ENCODE results near the gene TBC1D23.
"Not testable (repeated sequence)": the region's sequence is repeated elsewhere in the genome, so short reads cannot be mapped to it uniquely, and the experiment has no call there.

TBC1D23 gene

DNA sequence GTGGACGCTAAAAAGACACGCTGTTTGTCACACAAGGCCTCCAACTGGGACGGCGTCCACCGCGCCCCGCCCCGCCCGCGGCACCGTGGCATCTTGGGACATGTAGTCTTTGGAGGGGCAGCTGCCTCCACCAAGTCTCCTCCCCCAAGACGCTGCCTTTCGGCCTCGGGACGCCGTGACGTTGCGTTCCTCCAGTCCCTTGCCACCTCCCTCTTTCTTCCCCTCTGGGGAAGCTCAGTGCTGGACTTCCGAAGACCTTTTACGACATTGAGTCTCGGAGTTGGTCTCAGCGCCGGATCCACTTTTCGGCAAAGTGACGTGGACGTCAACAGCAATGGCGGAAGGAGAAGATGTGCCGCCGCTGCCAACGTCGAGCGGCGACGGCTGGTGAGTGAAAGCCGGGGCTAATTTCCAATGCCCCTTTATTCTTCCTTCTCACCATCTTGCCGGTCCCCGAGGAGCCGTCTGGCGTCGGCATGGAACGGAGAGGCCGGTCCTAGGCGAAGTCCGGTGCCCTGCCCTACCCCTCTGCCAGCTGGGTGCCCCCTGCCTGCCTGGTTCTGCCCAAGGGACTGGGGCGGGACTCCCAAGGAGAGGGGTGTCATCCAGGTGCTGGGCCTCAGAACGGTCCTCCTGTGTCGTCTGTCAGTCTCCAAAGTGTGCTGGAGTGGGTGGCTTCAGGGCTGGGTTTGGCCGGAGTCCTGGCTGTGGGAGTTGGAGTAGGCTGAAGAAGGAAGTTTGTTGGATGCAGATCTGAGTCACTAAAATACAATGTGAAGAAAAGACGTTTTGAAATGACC, at the start of gene TBC1D23:
TSS of gene TBC1D23 (plus strand) at position 308 of the 800 bp plus-strand sequence. CDS start at position 335, 27 bp downstream.
- DNase-seq = peak; percentile 99

DNA sequence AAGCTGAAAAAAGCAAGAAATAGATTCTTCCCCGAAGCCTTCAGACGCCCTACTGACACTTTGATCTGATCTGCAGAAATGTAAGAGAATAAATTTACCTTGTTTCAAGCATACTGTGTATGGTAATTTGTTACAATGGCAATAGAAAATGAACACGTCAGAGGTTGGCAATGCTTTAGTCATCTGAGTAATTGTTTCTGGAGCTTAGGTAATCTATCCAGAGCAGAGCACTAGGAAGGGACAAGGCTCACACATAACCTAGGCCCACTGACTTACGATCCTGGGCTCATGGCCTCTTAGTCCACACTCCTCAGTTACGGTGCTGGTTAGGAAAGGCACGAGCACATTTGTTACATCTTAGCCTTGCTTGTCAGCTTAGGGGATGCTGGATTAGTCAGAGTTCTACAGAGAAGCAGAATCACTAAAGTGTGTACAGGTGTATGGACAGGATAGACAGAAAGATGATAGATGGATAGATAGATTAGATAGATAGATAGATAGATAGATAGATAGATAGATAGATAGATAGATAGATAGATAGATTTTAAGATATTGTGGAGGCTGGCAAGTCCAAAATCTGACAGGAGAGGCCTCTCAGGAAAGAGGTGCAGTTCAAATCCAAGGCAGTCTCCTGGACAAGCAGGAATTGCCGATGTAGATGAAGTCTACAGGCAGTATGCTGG, 46.8 kb upstream of the TBC1D23 start:
- no peak for DNase-seq

DNA sequence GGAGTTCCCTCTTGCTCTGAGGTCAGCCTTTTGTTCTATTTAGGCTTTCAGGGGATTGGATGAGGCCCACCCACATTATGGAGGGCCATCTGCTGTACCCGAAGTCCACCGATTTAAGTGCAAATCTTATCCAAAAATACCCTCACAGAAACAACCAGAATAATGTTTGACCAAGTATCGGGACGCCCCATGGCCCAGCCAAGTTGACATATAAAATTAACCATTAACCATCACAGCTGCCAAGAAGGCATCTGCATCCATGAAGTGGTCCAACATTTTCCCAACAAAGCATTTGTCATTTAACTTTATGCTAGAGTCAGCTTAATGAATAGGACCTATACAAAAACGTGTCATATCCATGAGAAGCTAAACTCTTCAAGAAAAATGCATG, 46.2 kb upstream of the TBC1D23 start:
- DNase-seq = no peak

DNA sequence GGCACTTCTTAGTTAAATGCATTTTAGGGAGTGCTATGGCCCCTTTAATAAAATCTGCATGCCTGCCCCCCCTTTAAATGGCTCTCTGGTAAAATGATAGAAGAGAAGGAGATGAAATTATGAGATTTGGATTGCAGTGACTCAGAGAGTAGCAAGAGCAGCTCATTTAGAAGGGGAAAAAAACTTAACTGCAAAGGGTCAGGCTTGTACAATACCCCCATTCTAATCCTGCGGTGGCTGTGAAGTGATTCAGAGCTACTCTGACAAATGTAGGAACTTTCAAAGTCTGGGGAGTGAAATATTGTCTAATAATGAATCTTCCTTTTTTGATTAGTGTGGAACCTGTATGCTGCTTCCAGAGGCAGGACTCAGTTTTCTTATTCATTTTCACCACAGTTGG, 44.1 kb upstream of the TBC1D23 start:
- DNase-seq = no peak

DNA sequence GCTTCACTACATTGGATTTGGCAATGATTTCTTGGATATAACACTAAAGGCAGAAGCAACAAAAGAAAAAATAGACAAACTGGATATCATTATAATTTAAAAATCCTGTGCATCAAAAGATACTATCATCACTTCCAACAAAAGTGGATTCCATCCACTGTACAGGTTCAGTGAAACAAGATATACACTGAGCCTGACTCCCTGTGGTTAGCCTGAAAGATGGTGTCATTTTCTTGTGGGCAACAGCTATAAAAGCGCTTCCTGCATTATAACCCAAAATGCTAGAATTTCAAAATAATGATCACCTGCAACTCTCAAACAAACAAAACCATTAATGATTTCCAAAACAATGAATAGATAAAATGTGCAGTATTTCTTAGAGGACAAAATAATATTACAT, 39.6 kb upstream of the TBC1D23 start:
- DNase-seq = no peak

DNA sequence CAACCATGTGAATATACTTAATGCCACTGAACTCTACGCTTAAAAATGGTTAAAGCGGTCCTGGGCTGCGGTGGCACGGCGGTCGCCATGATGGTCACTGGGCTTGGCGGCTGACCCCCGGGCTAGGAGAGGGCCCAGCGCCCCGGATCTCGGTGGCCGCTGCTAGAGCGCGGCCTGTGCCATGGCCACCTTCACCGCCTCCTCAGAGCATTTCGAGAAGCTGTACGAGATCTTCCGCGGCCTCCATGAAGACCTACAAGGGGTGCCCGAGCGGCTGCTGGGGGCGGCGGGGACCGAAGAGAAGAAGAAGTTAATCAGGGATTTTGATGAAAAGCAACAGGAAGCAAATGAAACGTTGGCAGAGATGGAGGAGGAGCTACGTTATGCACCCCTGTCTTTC, 35.6 kb upstream of the TBC1D23 start:
- no peak for DNase-seq

DNA sequence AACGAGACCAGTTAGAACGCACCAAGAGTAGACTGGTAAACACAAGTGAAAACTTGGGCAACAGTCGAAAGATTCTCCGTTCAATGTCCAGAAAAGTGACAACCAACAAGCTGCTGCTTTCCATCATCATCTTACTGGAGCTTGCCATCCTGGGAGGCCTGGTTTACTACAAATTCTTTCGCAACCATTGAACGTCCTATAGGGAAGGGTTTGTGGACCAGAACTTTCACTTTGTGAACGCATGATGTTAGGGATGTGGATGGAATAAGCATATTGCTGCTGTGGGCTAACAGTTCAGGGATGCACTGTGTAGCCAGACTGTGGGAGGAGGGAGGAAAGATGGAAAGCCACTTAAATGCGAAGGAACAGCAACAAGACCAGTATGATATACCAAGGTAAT, 34.9 kb upstream of the TBC1D23 start:
- no peak for DNase-seq

DNA sequence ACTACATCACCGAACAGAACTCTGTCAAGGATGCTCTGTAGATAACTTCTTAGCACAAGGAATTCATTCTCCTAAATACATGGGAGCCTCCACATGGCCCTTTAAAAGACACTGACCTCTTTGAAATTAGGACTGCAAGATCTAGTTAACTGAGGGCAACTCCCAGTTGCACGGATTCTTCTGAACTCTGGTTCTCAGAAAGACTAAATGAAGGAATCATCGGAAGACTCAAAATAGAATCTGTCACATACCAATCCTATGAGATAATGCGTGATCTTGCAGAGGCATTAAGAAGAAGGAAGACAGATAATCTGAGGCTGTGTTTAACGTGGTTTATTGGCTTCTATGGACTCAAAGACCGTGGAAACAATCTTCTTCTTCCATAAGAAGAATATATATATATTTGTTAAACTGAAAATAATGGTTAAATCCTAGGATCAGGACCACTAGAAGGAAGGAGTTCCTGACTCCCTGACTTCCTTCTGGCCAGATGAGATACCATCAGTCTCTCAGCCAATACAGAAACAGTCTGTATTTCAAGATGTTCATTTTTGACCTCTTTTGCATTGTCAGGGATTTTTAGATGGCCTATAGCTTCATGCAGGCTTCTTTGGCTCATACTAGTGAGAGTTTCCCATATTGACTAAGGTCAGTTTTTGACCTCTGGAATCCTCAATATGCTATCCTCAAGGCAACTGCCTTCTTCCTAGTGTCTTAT, 33.9 kb upstream of the TBC1D23 start:
- DNase-seq = no peak

DNA sequence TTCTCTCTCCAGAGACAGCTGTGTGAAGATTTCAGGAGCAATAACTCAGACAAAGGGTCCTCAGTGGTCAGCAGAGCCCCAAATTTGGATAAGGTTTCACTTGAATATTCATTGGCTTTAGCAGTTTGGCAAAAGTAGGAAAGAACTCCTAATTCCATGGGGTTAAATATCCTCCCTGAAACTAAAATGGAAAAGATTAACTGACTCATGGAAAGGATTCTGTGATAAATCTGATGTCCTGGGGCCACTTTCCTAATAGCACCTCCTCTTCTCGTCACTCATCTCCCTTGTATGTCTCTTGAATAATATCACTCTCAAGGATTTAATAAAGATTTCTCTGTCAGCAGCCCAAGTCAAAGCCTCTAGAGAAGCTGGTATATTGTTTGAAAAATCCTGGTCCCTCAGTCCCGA, 33.3 kb upstream of the TBC1D23 start:
- no peak for DNase-seq

DNA sequence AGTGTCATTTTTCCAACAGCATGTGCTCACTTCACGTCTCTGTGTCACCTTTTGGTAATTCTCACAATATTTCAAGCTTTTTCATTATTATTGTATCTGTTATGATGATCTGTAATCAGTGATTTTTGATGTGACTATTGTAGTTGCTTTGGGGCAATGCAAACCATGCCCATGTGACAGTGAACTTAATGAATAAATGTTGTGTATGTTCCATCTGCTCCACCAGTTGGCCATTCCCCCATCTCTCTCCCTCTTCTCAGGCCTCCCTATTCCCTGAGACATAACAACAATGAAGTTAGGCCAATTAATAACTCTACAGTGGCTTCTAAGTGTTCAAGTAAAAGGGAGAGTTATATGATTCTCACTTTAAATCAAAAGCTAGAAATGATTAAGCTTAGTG, 32.5 kb upstream of the TBC1D23 start:
- DNase-seq = no peak

DNA sequence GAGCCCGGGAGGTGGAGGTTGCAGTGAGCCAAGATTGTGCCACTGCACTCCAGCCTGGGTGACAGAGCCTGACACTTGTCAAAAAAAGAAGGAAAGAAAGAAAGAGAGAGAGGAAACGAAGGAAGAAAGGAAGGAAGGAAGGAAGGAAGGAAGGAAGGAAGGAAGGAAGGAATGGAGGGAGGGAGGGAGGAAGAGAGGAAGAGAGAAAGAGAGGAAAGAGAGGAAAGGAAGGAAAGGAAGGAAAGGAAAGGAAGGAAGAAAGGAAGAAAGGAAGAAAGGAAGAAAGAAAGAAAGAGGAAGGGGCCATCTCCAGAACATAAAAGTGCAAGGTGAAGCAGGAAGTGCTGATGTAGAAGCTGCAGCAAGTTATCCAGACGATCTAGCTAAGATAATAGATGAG, 31.6 kb upstream of the TBC1D23 start:
- DNase-seq = not testable (repeated sequence)

DNA sequence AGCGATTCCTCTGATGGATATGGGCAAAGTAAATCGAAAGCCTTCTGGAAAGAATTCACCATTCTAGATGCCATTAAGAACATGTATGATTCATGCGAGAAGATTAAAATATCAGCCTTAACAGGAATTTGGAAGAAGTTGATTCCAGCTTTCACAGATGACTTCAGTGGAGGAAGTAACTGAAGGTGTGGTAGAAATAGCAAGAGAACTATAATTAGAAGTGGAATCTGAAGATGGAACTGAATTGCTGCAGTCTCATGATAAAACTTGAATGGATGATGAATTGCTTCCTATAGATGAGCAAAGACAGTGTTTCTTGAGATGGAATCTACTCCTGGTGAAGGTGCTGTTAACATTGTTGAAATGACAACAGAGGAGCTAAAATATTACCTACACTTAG, 30.1 kb upstream of the TBC1D23 start:
- no peak for DNase-seq

DNA sequence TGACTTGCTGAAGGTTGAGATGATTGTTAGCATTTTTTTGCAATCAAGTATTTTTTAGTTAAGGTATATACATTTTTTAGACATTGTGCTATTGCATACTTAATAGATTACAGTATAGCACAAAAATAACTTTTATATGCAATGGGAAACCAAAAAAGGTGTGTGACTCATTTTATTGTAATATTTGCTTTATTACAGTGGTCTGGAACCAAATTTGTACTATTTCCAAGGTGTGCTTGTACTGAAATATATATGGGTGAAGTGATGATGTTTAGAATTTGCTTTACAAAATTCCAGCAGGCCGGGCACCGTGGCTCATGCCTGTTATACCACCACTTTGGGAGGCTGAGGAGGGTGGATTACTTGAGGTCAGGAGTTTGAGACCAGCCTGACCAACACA, 29.1 kb upstream of the TBC1D23 start:
- DNase-seq = no peak

DNA sequence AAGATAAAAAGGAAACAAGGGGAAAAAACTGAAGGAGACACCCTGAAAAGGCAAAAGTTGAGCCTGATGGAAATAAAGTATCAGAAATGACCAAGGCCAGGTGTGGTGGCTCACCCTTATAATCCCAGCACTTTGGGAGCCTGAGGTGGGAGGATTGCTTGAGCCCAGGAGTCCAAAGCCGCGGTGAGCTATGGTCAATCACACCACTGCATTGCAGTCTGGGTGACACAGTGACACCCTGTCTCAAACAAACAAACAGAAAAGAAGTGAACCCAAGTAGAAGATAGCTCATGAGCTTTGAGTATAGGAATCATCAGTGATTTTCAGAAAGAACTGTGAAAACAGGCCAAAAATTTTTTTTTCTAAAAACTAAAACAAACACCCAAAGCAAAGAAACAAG, 26.4 kb upstream of the TBC1D23 start:
- DNase-seq = no peak

DNA sequence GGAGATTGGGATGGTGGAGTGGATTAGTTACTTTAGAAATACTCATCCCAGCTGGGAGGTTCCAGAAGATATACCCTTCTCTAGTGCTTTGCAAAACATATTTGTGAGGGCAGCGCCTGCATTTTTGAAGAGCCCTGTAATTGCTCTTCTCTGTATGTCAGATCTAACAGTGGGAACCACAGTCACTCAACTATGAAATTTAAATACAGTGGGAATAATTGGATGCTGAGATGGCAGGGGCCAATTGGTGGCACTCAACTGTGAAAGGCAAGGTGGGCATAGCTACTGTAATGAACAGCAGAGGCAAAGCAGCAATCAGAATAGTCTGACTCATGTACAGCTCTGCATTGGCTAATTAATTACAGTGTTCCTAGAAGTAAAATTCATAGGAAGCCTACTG, 22.2 kb upstream of the TBC1D23 start:
- no peak for DNase-seq

DNA sequence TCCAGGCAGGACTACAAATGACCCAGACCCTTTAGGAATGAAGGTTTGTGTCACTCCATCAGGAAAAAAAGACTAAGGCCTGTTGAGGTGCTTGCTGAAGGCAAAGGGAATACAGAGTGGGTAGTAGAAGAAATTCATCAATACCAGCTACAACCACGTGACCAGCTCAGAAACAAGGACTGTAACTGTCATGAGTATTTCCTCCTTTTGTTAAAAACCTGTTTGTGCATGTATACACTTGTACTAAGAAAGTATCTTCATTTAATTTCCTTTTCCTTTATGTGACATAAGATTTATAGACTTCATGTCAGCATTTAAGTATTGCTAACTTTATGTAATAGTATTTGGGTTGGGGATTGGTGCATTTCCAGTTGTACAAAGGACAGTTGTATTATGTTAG, 18.3 kb upstream of the TBC1D23 start:
- not testable (repeated sequence) for DNase-seq

DNA sequence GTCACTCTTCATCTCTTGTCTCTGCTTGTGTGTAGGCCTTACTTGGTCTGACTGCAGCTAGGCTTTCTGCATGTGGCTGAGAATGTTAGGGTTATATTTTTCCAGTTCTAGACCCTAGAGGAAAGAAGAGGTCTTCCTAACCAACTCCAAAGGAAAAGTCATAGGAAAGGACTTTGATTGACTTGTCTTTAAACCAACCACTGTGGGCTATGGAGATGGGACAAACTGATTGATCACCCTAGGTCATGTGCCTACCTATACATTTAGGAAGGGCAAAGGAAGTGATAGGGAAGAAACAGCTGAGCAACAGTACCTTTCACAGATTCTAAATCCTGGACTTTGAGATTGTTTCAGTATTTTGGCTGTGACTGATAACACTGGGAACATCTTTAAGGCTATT, 16.5 kb upstream of the TBC1D23 start:
- DNase-seq = no peak

DNA sequence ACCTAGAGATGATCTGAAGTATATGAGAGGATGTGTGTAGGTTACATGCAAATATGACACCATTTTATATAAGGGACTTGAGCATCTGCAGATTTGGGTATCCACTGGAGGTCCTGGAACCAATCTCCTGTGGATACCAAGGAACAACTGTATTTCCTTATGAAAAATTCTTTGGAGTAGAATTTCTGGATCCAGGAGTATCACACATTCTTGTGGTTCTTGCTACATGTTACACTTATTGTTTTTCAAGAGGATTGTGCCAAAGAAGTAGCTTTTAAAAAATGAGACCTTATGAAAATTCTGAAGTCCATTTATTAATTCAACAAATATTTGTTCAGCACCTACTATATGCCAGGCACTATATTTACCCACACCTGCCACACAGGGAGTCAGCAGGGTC, 15.7 kb upstream of the TBC1D23 start:
- no peak for DNase-seq

DNA sequence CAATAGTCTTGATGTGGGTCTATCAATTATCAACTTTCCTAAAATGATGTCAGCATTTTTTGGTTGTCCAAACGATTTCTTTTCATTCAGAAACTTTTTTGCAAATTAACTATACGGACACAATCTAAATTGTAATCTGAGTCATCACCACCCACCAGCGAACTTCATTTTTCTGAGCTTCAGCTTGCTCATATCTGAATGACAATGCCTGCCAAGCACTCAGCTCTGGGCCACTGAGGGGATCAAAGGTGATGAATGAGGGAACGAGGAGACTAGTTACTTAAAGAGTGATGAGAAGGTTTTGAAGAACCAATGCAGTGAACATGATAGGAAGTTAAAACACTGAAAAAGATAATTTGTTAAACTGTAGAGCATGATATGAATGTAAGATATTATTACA, 14.9 kb upstream of the TBC1D23 start:
- peak; percentile 53 for DNase-seq

DNA sequence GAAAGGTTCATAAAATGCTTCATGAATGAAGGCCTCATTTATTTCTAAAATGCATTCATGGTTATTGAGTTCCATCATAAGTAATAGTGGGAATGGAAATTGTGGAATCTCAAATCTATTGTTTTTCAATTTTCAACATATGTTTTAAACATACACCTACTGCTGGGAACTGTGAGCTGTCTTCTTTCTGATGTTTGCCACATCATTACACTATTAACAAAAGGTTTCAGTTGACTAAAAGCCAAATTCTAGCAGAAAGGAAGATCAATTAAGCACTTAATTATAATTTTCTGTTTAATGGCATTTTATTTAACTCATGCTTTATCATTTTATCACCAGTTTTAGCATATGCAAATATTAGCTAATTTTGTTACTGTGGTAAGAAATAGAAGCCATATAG, 13.8 kb upstream of the TBC1D23 start:
- DNase-seq = peak; percentile 25

DNA sequence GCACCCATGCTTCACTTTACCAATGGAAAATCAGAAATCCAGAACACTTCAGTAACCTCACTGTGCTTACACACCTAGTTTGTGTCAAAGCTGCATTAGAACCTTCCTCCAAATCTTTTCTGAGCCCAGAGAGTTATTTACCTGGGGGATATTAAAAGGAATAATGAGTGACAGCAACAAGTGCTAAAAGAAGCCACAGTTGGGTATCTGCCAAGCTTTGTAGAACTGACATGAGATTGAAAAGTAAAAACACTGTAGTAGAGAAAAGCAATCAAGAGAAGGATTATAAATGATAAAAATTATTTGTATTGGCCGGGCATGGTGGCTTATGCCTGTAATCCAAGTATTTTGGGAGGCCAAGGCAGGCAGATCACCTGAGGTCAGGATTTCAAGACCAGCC, 8.8 kb upstream of the TBC1D23 start:
- DNase-seq = no peak

DNA sequence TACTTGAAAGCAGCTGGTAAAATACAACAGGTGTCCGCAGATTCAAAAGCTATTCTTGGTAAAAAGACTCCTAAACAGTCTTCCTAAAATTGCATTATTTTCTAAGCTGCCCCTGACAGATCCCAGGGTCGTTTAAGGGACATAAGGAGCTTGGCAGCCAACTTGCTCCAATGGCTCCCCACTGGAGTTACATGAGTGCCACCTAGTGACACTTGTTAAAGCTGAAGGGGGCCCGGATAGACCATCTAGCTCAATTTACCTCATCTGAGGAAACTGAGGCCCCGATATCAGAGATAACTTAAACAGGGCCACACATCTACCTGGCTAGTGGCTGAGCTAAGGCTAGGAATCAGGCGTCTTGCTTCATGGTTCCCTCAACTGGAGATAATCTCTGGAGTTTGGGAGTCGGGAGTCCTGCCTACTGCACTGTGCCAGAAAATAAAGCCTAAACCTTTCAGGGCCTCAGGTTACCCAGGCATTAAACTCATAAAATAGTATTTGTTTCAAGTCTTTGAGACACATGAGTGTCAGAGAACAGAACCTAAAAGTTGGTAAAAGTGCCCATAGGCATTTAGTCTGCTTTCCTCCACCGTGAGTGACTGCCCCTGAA, 6.5 kb upstream of the TBC1D23 start:
- DNase-seq = peak; percentile 55

DNA sequence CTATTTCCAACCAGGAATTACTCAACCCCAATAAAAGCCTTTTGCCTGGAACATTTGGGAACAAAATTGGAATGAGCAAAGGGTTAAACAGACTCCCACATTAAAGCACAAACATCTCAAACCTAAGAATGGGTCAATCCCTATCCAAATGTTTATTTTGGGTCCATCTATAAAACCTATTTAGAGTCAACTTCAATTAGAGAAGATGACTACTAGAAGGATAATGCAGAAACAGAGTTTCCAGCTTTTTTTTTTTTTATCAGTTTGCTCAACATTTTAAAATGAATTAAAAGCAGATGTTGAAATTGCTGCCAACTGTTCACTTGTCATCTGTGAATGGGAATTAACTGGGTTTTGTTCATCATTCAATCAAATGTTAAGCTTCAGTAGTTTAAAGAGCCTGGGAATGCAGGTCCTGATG, 4.1 kb upstream of the TBC1D23 start:
- DNase-seq = no peak

DNA sequence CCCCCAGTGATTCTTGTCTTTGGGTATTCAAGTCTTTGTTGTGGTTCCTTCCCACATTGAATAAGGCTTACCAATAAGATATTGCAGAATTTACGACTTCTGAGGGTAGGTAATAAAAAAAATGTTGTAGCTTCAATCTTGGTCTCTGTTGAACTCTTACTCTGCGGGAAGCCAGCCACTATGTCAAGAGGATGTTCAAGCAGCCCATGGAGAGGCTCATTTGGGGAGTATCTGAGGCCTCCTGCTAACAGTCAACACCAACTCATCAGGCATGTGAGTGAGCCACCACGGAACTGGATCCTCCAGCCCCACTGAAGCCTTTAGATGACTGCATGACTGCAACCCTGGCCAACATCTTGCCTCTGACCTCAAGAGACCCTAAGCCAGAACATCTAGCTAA, 3.2 kb upstream of the TBC1D23 start:
- no peak for DNase-seq

Measured in activated CD4-positive, alpha-beta T cell treated with anti-CD3 and anti-CD28 coated beads, Interleukin-2, amount 50 U/mL, for 16 hours (primary cell).